Measurements from ENCODE around the gene ST6GALNAC1. TPM values are rescaled to one million over a fixed set of nuclear protein-coding genes. Genes with fewer than 3 reads are reported as not detected.

ST6GALNAC1 gene
- total and polyA plus RNA-seq, 10 of the 15 experiments (the other 5 are each of a cell fraction or from before 2014, with no cell fraction given) = 0.08 TPM; not detected in 9

DNA sequence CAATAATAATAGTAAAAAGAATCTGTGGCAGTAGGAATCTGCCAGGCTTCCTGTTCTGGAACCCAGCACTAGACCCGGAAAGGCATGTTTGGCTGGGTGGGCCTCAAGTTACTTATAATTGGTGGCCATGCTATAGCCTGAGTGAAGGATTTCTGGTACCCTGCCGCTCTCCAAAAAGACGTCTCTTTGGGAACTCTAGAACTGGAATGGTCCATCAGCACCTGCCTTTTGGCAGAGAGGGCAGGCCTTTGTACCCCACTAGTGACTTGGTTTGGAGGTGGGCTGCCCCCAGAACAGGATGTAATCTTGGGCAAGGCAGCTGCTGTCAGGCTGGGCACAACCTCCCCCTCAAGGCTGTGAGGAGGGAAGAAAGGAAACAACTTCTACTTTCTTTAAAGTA lies 29.3 kb upstream of the ST6GALNAC1 start:
- no peak overlapping the region for H3K4me3 ChIP-seq
- H3K4me1 ChIP-seq (ENCODE audit: control insufficient read depth, insufficient read depth, low read length) = peaks cover 5% of the 10 kb centered on the region
- no peak overlapping the region for H3K4me2 ChIP-seq (ENCODE audit: control insufficient read depth, insufficient read depth)
- in situ Hi-C loops (cut with MboI) (no loop called here), intact Hi-C loops (cut with micrococcal nuclease; ENCODE audit: unreplicated experiment) (no loop called here)
- DNase-seq (ENCODE audit: low read depth, low spot score) (no peak), FAIRE-seq (no peak), ATAC-seq (no peak)
- no peaks in the 10 kb centered on the region; a peak in 1 of 4 replicates for H3K27me3 ChIP-seq (replicated peaks in 1 of 2; ENCODE audit: control insufficient read depth in 2 of 2, insufficient read depth in 2 of 2, low read length in 1 of 2)
- BruUV-seq (replicated peaks) = no TSS peak
- H3K36me3 ChIP-seq (ENCODE audit: control insufficient read depth in 2 of 2, insufficient read depth in 2 of 2, low read length in 1 of 2) = no peaks in the 10 kb centered on the region
- RAD21 ChIA-PET (ENCODE audit: unreplicated experiment) = interaction anchor here (2.0 kb wide), 1 partner anchor 8 kb away, joined by 11 read pairs; no protein-coding TSS in a partner anchor
- H2AFZ ChIP-seq (ENCODE audit: control insufficient read depth, low read depth, low read length) = no peak overlapping the region
- no peak overlapping the region for H3K9ac ChIP-seq (ENCODE audit: control insufficient read depth, insufficient read depth, low read length)
- H3K27ac ChIP-seq (ENCODE audit: control insufficient read depth, insufficient read depth) = no peak overlapping the region
- H4K20me1 ChIP-seq (ENCODE audit: control insufficient read depth, insufficient read depth) = no peaks in the 10 kb centered on the region
- no peaks in the 10 kb centered on the region for H3K79me2 ChIP-seq (ENCODE audit: control insufficient read depth, insufficient read depth, low read length)
- POLR2A ChIA-PET = no interaction called here
- CTCF ChIA-PET = interaction anchor here (2.7 kb wide), 1 partner anchor 9 kb away, joined by 27 read pairs; no protein-coding TSS in a partner anchor
- WGBS (ENCODE audit: insufficient coverage, insufficient replicate concordance, low lambda C conversion rate, missing lambda C conversion rate) = 98% methylated on average over 3 of the region's 3 CpGs
- SMC1A ChIA-PET (ENCODE audit: uncharacterized antibody, unreplicated experiment) = no interaction called here
- TF ChIP-seq ZBED1 (IDR thresholded peaks at IDR 0.05; ENCODE audit: borderline replicate concordance) (no peak), SREBF2 (IDR thresholded peaks at IDR 0.05; ENCODE audit: low read length) (no peak), ZNF384 (IDR thresholded peaks at IDR 0.05; ENCODE audit: borderline replicate concordance, low read depth, low read length) (no peak), PML (IDR thresholded peaks at IDR 0.05; ENCODE audit: low read length) (no peak), ASH2L (IDR thresholded peaks at IDR 0.05; ENCODE audit: borderline replicate concordance, low read depth) (no peak), RUNX3 (IDR thresholded peaks at IDR 0.05; ENCODE audit: low read length) (no peak), STAT1 (conservative IDR thresholded peaks at IDR 0.05) (no peak), SMARCA5 (IDR thresholded peaks at IDR 0.05) (no peak), MTA2 (IDR thresholded peaks at IDR 0.05; ENCODE audit: low read depth) (no peak), CHD4 (IDR thresholded peaks at IDR 0.05) (no peak), FOXK2 (IDR thresholded peaks at IDR 0.05) (no peak), SPI1 (IDR thresholded peaks at IDR 0.05; ENCODE audit: borderline replicate concordance, insufficient read depth, low read depth, low read length) (no peak), NFYB (IDR thresholded peaks at IDR 0.05; ENCODE audit: insufficient read depth, low read depth, low read length) (no peak)
- TF ChIP-seq, protein P1, sequence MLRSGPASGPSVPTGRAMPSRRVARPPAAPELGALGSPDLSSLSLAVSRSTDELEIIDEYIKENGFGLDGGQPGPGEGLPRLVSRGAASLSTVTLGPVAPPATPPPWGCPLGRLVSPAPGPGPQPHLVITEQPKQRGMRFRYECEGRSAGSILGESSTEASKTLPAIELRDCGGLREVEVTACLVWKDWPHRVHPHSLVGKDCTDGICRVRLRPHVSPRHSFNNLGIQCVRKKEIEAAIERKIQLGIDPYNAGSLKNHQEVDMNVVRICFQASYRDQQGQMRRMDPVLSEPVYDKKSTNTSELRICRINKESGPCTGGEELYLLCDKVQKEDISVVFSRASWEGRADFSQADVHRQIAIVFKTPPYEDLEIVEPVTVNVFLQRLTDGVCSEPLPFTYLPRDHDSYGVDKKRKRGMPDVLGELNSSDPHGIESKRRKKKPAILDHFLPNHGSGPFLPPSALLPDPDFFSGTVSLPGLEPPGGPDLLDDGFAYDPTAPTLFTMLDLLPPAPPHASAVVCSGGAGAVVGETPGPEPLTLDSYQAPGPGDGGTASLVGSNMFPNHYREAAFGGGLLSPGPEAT (IDR thresholded peaks at IDR 0.05; ENCODE audit: low read depth) = no peak
- TF ChIP-seq, protein P2, sequence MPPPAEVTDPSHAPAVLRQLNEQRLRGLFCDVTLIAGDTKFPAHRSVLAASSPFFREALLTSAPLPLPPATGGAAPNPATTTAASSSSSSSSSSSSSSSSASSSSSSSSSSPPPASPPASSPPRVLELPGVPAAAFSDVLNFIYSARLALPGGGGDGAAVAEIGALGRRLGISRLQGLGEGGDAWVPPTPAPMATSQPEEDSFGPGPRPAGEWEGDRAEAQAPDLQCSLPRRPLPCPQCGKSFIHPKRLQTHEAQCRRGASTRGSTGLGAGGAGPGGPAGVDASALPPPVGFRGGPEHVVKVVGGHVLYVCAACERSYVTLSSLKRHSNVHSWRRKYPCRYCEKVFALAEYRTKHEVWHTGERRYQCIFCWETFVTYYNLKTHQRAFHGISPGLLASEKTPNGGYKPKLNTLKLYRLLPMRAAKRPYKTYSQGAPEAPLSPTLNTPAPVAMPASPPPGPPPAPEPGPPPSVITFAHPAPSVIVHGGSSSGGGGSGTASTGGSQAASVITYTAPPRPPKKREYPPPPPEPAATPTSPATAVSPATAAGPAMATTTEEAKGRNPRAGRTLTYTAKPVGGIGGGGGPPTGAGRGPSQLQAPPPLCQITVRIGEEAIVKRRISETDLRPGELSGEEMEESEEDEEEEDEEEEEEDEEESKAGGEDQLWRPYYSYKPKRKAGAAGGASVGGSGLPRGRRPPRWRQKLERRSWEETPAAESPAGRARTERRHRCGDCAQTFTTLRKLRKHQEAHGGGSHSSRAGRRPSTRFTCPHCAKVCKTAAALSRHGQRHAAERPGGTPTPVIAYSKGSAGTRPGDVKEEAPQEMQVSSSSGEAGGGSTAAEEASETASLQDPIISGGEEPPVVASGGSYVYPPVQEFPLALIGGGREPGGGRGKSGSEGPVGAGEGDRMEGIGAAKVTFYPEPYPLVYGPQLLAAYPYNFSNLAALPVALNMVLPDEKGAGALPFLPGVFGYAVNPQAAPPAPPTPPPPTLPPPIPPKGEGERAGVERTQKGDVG (CRISPR knock-in tag; IDR thresholded peaks at IDR 0.05) = no peak
- TF ChIP-seq, protein P3, sequence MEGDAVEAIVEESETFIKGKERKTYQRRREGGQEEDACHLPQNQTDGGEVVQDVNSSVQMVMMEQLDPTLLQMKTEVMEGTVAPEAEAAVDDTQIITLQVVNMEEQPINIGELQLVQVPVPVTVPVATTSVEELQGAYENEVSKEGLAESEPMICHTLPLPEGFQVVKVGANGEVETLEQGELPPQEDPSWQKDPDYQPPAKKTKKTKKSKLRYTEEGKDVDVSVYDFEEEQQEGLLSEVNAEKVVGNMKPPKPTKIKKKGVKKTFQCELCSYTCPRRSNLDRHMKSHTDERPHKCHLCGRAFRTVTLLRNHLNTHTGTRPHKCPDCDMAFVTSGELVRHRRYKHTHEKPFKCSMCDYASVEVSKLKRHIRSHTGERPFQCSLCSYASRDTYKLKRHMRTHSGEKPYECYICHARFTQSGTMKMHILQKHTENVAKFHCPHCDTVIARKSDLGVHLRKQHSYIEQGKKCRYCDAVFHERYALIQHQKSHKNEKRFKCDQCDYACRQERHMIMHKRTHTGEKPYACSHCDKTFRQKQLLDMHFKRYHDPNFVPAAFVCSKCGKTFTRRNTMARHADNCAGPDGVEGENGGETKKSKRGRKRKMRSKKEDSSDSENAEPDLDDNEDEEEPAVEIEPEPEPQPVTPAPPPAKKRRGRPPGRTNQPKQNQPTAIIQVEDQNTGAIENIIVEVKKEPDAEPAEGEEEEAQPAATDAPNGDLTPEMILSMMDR (IDR thresholded peaks at IDR 0.05 in 2 of 3, conservative IDR thresholded peaks at IDR 0.05 in 1 of 3; ENCODE audit: control insufficient read depth in 2 of 3, extremely low read depth in 1 of 3, insufficient read depth in 1 of 3, low read depth in 3 of 3, low read length in 3 of 3) = no peak
- no peaks in the 10 kb centered on the region; the same call in 2 of the 3 replicates for H3K9me3 ChIP-seq (replicated peaks; ENCODE audit: control insufficient read depth, insufficient read depth, low read length)
